K562 (cell line): Measurements from ENCODE around the gene PPP1R9B. TPM values are rescaled to one million over a fixed set of nuclear protein-coding genes. Genes with fewer than 3 reads are reported as not detected.

ENCODE experiments used
- BCL6 ChIP-seq: fragments of 250-450 bp; sonication (Bioruptor Pico); IDR thresholded peaks from 2 replicates; pipeline ENCODE4 v1.4.0; 2020
- C11orf30 ChIP-seq: fragments of 450-650 bp; IDR thresholded peaks from 2 replicates; pipeline ENCODE4 v1.6.1; 2016; ENCODE audit warnings: low read depth, mild to moderate bottlenecking
- CHCHD3 ChIP-seq: fragments of 250-450 bp; sonication (Bioruptor Pico); IDR thresholded peaks from 2 replicates; pipeline ENCODE4 v2.1.2; 2022; ENCODE audit warnings: mild to moderate bottlenecking
- ELK1 ChIP-seq: sonication (generic); formaldehyde crosslinking; IDR thresholded peaks from 2 replicates; pipeline ENCODE4 v1.8.1; 2022; ENCODE audit warnings: missing genetic modification reagents
- FOXO4 ChIP-seq: fragments of 450-650 bp; formaldehyde crosslinking; IDR thresholded peaks from 2 replicates; pipeline ENCODE4 v1.4.0; 2020; ENCODE audit warnings: mild to moderate bottlenecking, moderate library complexity
- HNRNPL ChIP-seq: fragments of 200-400 bp; formaldehyde crosslinking; IDR thresholded peaks from 2 replicates; pipeline ENCODE4 v1.6.1; 2017; ENCODE audit warnings: low read depth, mild to moderate bottlenecking, low read length
- JUNB ChIP-seq: fragments of 450-650 bp; formaldehyde crosslinking; conservative IDR thresholded peaks from 2 replicates; pipeline ENCODE4 v1.4.0; 2020; ENCODE audit warnings: mild to moderate bottlenecking
- MIER1 ChIP-seq: fragments of 450-650 bp; IDR thresholded peaks from 2 replicates; pipeline ENCODE4 v1.6.1; 2016; ENCODE audit warnings: antibody characterized with exemption, mild to moderate bottlenecking, low read depth
- NCOA6 ChIP-seq: fragments of 450-650 bp; IDR thresholded peaks from 2 replicates; pipeline ENCODE4 v1.6.1; 2017; ENCODE audit warnings: mild to moderate bottlenecking
- NFE2L1 ChIP-seq: fragments of 450-650 bp; IDR thresholded peaks from 2 replicates; pipeline ENCODE4 v1.6.1; 2016; ENCODE audit warnings: missing genetic modification characterization, low read depth, mild to moderate bottlenecking, missing compliant biosample characterization, moderate library complexity, borderline replicate concordance
- POLR2B ChIP-seq: fragments of 450-650 bp; IDR thresholded peaks from 2 replicates; pipeline ENCODE4 v1.6.1; 2018; ENCODE audit warnings: low read depth; ENCODE audit not compliant: partially characterized antibody
- POLR2H ChIP-seq: IDR thresholded peaks from 2 replicates; pipeline ENCODE4 v1.6.1; 2016; ENCODE audit warnings: missing genetic modification characterization, low read depth, mild to moderate bottlenecking, control low read depth, missing compliant biosample characterization, moderate library complexity
- RAD21 ChIP-seq, 2 experiments: fragments of 250-450 bp in 1 of 2; fragments of 450-650 bp in 1 of 2; sonication (Bioruptor Pico) in 1 of 2; formaldehyde crosslinking in 1 of 2; IDR thresholded peaks in 1 of 2; conservative IDR thresholded peaks in 1 of 2; 2 replicates each; pipeline versions ENCODE4 v1.4.0 to v1.8.0; 2020 to 2022; ENCODE audit warnings: mild to moderate bottlenecking in 2 of 2, moderate library complexity in 1 of 2
- TAL1 ChIP-seq: fragments of 450-650 bp; IDR thresholded peaks from 2 replicates; pipeline ENCODE4 v1.6.1; 2016; ENCODE audit warnings: mild to moderate bottlenecking
- ZBTB26 ChIP-seq: fragments of 450-650 bp; formaldehyde crosslinking; IDR thresholded peaks from 2 replicates; pipeline ENCODE4 v1.4.0; 2022; ENCODE audit warnings: missing genetic modification characterization
- ZFP36 ChIP-seq: fragments of 150-350 bp; IDR thresholded peaks from 2 replicates; pipeline ENCODE4 v1.6.1; 2018; ENCODE audit warnings: low read length, low read depth; ENCODE audit not compliant: partially characterized antibody
- ZNF212 ChIP-seq: fragments of 450-650 bp; formaldehyde crosslinking; IDR thresholded peaks from 2 replicates; pipeline ENCODE4 v1.4.0; 2020; ENCODE audit warnings: mild to moderate bottlenecking
- ZNF551 ChIP-seq: fragments of 250-450 bp; sonication (Bioruptor Pico); IDR thresholded peaks from 2 replicates; pipeline ENCODE4 v1.5.0; 2021; ENCODE audit warnings: mild to moderate bottlenecking, moderate library complexity
- ZNF584 ChIP-seq: fragments of 200-800 bp; sonication (Bioruptor generic); IDR thresholded peaks from 2 replicates; pipeline ENCODE4 v1.6.1; 2016; ENCODE audit warnings: low read depth, mild to moderate bottlenecking, missing genetic modification characterization, missing compliant biosample characterization
- ZNF76 ChIP-seq: fragments of 250-450 bp; sonication (Bioruptor Pico); IDR thresholded peaks from 2 replicates; pipeline ENCODE4 v1.4.0; 2020; ENCODE audit warnings: mild to moderate bottlenecking, moderate library complexity, borderline replicate concordance
- ZNF77 ChIP-seq: fragments of 250-450 bp; sonication (Bioruptor Pico); IDR thresholded peaks from 2 replicates; pipeline ENCODE4 v1.5.0; 2020
- polyA plus RNA-seq, 8 experiments: library from polyadenylated mRNA; depleted of rRNA in 4 of 8; stranded (reverse) in 5 of 8; unstranded in 3 of 8; fragments of >200 nt; fragmentation: Nextera tagmentation in 2 of 8; fragmentation: Illumina TruSeq in 1 of 8; extraction: Ambion mirVana in 2 of 8; extraction: Trizol in 1 of 8; gene quantifications; 2 replicates each; pipeline versions ENCODE4 v1.2.1 to v1.2.3, GENCODE V29; 2011 to 2014; ENCODE audit warnings: inconsistent platforms in 1 of 8, missing spikeins in 1 of 8
- total RNA-seq, 7 experiments: library from RNA; depleted of rRNA in 6 of 7; stranded (reverse); fragments of >200 nt in 6 of 7; fragmentation: Illumina TruSeq in 2 of 7; extraction: Trizol in 2 of 7; gene quantifications; 2 replicates each; pipeline versions ENCODE4 v1.2.1 to v1.2.3, GENCODE V29; 2011 to 2021; ENCODE audit warnings: low replicate concordance in 1 of 7
- TF ChIP-seq, protein P1 (sequence below), 2 experiments: fragments of 150-350 bp in 1 of 2; IDR thresholded peaks; 2 replicates each; pipeline ENCODE4 v1.6.1; 2012 to 2016; ENCODE audit warnings: low read depth in 2 of 2, low read length in 2 of 2, mild to moderate bottlenecking in 1 of 2, moderate library complexity in 1 of 2

Gene PPP1R9B
- total and polyA plus RNA-seq, 9 of the 15 experiments (the other 6 are each of a cell fraction or from before 2014, with no cell fraction given) = 0.10 to 63.5 (median 24.7) TPM

- TF ChIP-seq, protein P1, sequence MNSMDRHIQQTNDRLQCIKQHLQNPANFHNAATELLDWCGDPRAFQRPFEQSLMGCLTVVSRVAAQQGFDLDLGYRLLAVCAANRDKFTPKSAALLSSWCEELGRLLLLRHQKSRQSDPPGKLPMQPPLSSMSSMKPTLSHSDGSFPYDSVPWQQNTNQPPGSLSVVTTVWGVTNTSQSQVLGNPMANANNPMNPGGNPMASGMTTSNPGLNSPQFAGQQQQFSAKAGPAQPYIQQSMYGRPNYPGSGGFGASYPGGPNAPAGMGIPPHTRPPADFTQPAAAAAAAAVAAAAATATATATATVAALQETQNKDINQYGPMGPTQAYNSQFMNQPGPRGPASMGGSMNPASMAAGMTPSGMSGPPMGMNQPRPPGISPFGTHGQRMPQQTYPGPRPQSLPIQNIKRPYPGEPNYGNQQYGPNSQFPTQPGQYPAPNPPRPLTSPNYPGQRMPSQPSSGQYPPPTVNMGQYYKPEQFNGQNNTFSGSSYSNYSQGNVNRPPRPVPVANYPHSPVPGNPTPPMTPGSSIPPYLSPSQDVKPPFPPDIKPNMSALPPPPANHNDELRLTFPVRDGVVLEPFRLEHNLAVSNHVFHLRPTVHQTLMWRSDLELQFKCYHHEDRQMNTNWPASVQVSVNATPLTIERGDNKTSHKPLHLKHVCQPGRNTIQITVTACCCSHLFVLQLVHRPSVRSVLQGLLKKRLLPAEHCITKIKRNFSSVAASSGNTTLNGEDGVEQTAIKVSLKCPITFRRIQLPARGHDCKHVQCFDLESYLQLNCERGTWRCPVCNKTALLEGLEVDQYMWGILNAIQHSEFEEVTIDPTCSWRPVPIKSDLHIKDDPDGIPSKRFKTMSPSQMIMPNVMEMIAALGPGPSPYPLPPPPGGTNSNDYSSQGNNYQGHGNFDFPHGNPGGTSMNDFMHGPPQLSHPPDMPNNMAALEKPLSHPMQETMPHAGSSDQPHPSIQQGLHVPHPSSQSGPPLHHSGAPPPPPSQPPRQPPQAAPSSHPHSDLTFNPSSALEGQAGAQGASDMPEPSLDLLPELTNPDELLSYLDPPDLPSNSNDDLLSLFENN (IDR thresholded peaks at IDR 0.05; ENCODE audit: low read depth in 2 of 2, low read length in 2 of 2) = no peak
- TF ChIP-seq NCOA6 (no peak), NFE2L1 (tag) (no peak), MIER1 (no peak), CHCHD3 (CRISPR knock-in tag) (no peak), ZNF212 (CRISPR knock-in tag) (no peak), ZFP36 (no peak), ZNF584 (CRISPR knock-in tag) (no peak), ZNF77 (CRISPR knock-in tag) (no peak), ZBTB26 (no peak), POLR2B (no peak), ZNF76 (CRISPR knock-in tag) (no peak), C11orf30 (no peak), TAL1 (no peak), HNRNPL (no peak), RAD21 (CRISPR knock-in tag; conservative IDR thresholded peaks at IDR 0.05 in 1 of 2, IDR thresholded peaks at IDR 0.05 in 1 of 2) (no peak), FOXO4 (CRISPR knock-in tag) (no peak), ELK1 (CRISPR knock-in tag) (no peak), BCL6 (no peak), JUNB (no peak), POLR2H (tag) (no peak), ZNF551 (CRISPR knock-in tag) (no peak)
Measured at GRCh38 chr17:50094753-50095619, 55.5 kb downstream of the PPP1R9B start, which contains the start of gene PDK2 (continued).
